A549 (cell line): Measurements from ENCODE around the gene HLF. TPM values are rescaled to one million over a fixed set of nuclear protein-coding genes. Genes with fewer than 3 reads are reported as not detected.

ENCODE experiments used
- ATAC-seq, 2 experiments: fragments of 200-7000 bp in 1 of 2; fragments of >200 bp in 1 of 2; cut with Nextera tagmentation in 1 of 2; cut with Tn5 transposase in 1 of 2; 3 replicates each; pipeline versions ENCODE4 v1.8.0 to v1.9.1; 2018 to 2020; ENCODE audit warnings: mild to moderate bottlenecking in 1 of 2, moderate library complexity in 1 of 2
- CTCF ChIA-PET: fragments of 300-600 bp; sonication (Branson Sonifier 250); formaldehyde crosslinking; extraction: SDS; loops from one replicate; lab custom pipeline; 2021; ENCODE audit warnings: antibody characterized with exemption, inconsistent platforms; lab: Yijun Ruan, JAX
- POLR2A ChIA-PET: fragments of 350-600 bp; formaldehyde crosslinking; extraction: SDS; loops from one replicate; lab custom pipeline; 2021; ENCODE audit warnings: antibody characterized with exemption, inconsistent platforms; lab: Yijun Ruan, JAX
- DNase-seq, 2 experiments: peaks; one replicate each; pipeline versions ENCODE4 v3.0.0 to v3.0.0-alpha.2; 2011 to 2016; ENCODE audit warnings: low read depth in 1 of 2, low spot score in 1 of 2
- FAIRE-seq: peaks from 2 replicates; lab custom pipeline; 2011; peaks lifted over from hg19 to GRCh38; lab: Jason Lieb, UNC
- H3K27ac ChIP-seq, 2 experiments: fragments of >200 bp; sonication (Bioruptor Twin); formaldehyde crosslinking; 3 replicates each; pipeline ENCODE4 v1.5.1; 2016 to 2017
- H3K4me1 ChIP-seq: fragments of >200 bp; sonication (Bioruptor Twin); formaldehyde crosslinking; 3 replicates; pipeline ENCODE4 v1.6.1; 2016
- H3K4me2 ChIP-seq: fragments of >200 bp; sonication (Bioruptor Twin); formaldehyde crosslinking; 3 replicates; pipeline ENCODE4 v1.6.1; 2016
- H3K4me3 ChIP-seq: fragments of >200 bp; sonication (Bioruptor Twin); formaldehyde crosslinking; 3 replicates; pipeline ENCODE4 v1.5.1; 2016
- H3K9me3 ChIP-seq: fragments of >200 bp; sonication (Bioruptor Twin); formaldehyde crosslinking; 3 replicates; pipeline ENCODE4 v1.6.1; 2016
- BCL3 ChIP-seq: fragments of >200 bp; sonication (Bioruptor Twin); formaldehyde crosslinking; IDR thresholded peaks from 3 replicates; pipeline ENCODE4 v1.6.1; 2016
- CBX2 ChIP-seq: fragments of 200-600 bp; sonication (generic); IDR thresholded peaks from 2 replicates; pipeline ENCODE4 v1.6.1; 2016; ENCODE audit warnings: low read depth, mild to moderate bottlenecking, borderline replicate concordance
- CBX8 ChIP-seq: fragments of 200-600 bp; sonication (generic); IDR thresholded peaks from 2 replicates; pipeline ENCODE4 v1.6.1; 2016
- CEBPB ChIP-seq, 2 experiments: fragments of >200 bp in 1 of 2; sonication (Bioruptor Twin) in 1 of 2; formaldehyde crosslinking in 1 of 2; IDR thresholded peaks; 2 replicates each; pipeline ENCODE4 v1.6.1; 2012 to 2016
- CHD2 ChIP-seq: fragments of 150-350 bp; IDR thresholded peaks from 2 replicates; pipeline ENCODE4 v1.6.1; 2014; ENCODE audit warnings: low read length; ENCODE audit not compliant: partially characterized antibody
- EHF ChIP-seq: fragments of 250-450 bp; sonication (Bioruptor Pico); IDR thresholded peaks from 2 replicates; pipeline ENCODE4 v1.5.0; 2020; ENCODE audit warnings: mild to moderate bottlenecking
- EHMT2 ChIP-seq: fragments of 200-600 bp; sonication (generic); IDR thresholded peaks from 2 replicates; pipeline ENCODE4 v1.6.1; 2016; ENCODE audit warnings: antibody characterized with exemption, low read depth, mild to moderate bottlenecking, moderate library complexity
- EP300 ChIP-seq, 2 experiments: fragments of >200 bp; sonication (Bioruptor Twin); formaldehyde crosslinking; IDR thresholded peaks; 2 replicates in 1 of 2; 3 replicates in 1 of 2; pipeline ENCODE4 v1.6.1; 2016 to 2017
- ESRRA ChIP-seq: fragments of 150-350 bp; IDR thresholded peaks from 2 replicates; pipeline ENCODE4 v1.6.1; 2014; ENCODE audit warnings: mild to moderate bottlenecking, low read length, borderline replicate concordance
- FOSB ChIP-seq: fragments of 250-450 bp; sonication (Bioruptor Pico); IDR thresholded peaks from 2 replicates; pipeline ENCODE4 v1.5.0; 2020; ENCODE audit warnings: mild to moderate bottlenecking, moderate library complexity
- FOSL2 ChIP-seq, 2 experiments: fragments of 450-650 bp in 1 of 2; fragments of >200 bp in 1 of 2; sonication (Bioruptor Twin) in 1 of 2; formaldehyde crosslinking; IDR thresholded peaks; 2 replicates each; pipeline versions ENCODE4 v1.5.0 to v1.6.1; 2016 to 2020; ENCODE audit warnings: mild to moderate bottlenecking in 1 of 2, moderate library complexity in 1 of 2
- FOXS1 ChIP-seq: fragments of 250-450 bp; sonication (Bioruptor Pico); IDR thresholded peaks from 2 replicates; pipeline ENCODE4 v1.5.0; 2020; ENCODE audit warnings: mild to moderate bottlenecking, moderate library complexity
- HDAC2 ChIP-seq: fragments of 200-600 bp; sonication (generic); IDR thresholded peaks from 2 replicates; pipeline ENCODE4 v1.6.1; 2016
- HOXB13 ChIP-seq: fragments of 250-450 bp; sonication (Bioruptor Pico); IDR thresholded peaks from 2 replicates; pipeline ENCODE4 v1.5.0; 2020; ENCODE audit warnings: low read depth, mild to moderate bottlenecking, moderate library complexity
- JUNB ChIP-seq: fragments of >200 bp; sonication (Bioruptor Twin); formaldehyde crosslinking; IDR thresholded peaks from 2 replicates; pipeline ENCODE4 v1.6.1; 2016
- KDM1A ChIP-seq: fragments of 200-600 bp; sonication (generic); IDR thresholded peaks from 2 replicates; pipeline ENCODE4 v1.6.1; 2016; ENCODE audit warnings: low read depth, mild to moderate bottlenecking
- PBX3 ChIP-seq: IDR thresholded peaks from 2 replicates; pipeline ENCODE4 v1.6.1; 2012
- POLR2A ChIP-seq: IDR thresholded peaks from 2 replicates; pipeline ENCODE4 v1.6.1; 2012; ENCODE audit warnings: mild to moderate bottlenecking, low read length
- POLR2AphosphoS2 ChIP-seq: conservative IDR thresholded peaks from 2 replicates; pipeline ENCODE4 v1.6.1; 2012; ENCODE audit warnings: low read length, improper control_type of control experiment, inconsistent platforms
- RCOR1 ChIP-seq: fragments of 150-350 bp; IDR thresholded peaks from 2 replicates; pipeline ENCODE4 v1.6.1; 2014; ENCODE audit warnings: antibody characterized with exemption, low read length, low read depth
- RNF2 ChIP-seq: fragments of 200-600 bp; sonication (generic); IDR thresholded peaks from 2 replicates; pipeline ENCODE4 v1.6.1; 2016; ENCODE audit warnings: low read depth, mild to moderate bottlenecking, antibody characterized with exemption, moderate library complexity, borderline replicate concordance
- TFCP2L1 ChIP-seq: fragments of 250-450 bp; sonication (Bioruptor Pico); IDR thresholded peaks from 2 replicates; pipeline ENCODE4 v1.5.0; 2021; ENCODE audit warnings: mild to moderate bottlenecking
- ZC3H11A ChIP-seq: fragments of 450-650 bp; IDR thresholded peaks from 2 replicates; pipeline ENCODE4 v1.6.1; 2014; ENCODE audit warnings: antibody characterized with exemption, mild to moderate bottlenecking
- ZSCAN20 ChIP-seq: fragments of 250-450 bp; sonication (Bioruptor Pico); IDR thresholded peaks from 2 replicates; pipeline ENCODE4 v1.8.0; 2022; ENCODE audit warnings: mild to moderate bottlenecking, moderate library complexity
- WGBS: methylation state at CpG from one replicate; pipeline ENCODE4 v1.1.6; 2017; ENCODE audit errors: missing lambda C conversion rate; 5-methylcytosine and 5-hydroxymethylcytosine counted together
- polyA plus RNA-seq, 4 experiments: library from polyadenylated mRNA; depleted of rRNA in 3 of 4; stranded (reverse); fragments of >200 nt; fragmentation: RNase III in 1 of 4; extraction: RNeasy Plus Mini Kit Qiagen cat#74134 plus additional on column Dnase treatment in 1 of 4; gene quantifications; 2 replicates in 3 of 4; 3 replicates in 1 of 4; pipeline ENCODE4 v1.2.3, GENCODE V29; 2011 to 2017
- TF ChIP-seq, protein P1 (sequence below): fragments of >200 bp; sonication (Bioruptor Twin); formaldehyde crosslinking; IDR thresholded peaks from 2 replicates; pipeline ENCODE4 v1.6.1; 2016
- TF ChIP-seq, protein P2 (sequence below): fragments of 450-650 bp; IDR thresholded peaks from 2 replicates; pipeline ENCODE4 v1.6.1; 2014; ENCODE audit warnings: antibody characterized with exemption
- TF ChIP-seq, protein P3 (sequence below): fragments of 250-450 bp; sonication (Bioruptor Pico); IDR thresholded peaks from 2 replicates; pipeline ENCODE4 v1.5.0; 2020; ENCODE audit warnings: low read depth, mild to moderate bottlenecking, moderate library complexity
- TF ChIP-seq, protein P4 (sequence below): fragments of >200 bp; sonication (Bioruptor Twin); formaldehyde crosslinking; IDR thresholded peaks from 3 replicates; pipeline ENCODE4 v1.5.1; 2016

The HLF gene
- polyA plus RNA-seq, 2 of the 4 experiments (the other 2 are of a cell fraction): 0.35 to 1.0 TPM

GRCh38 chr17:55308613-55309391 lies 44.0 kb downstream of the HLF start:
- 0 out of 3 replicates have a peak, but pooled peaks cover 2% of the 10 kb centered on the region for H3K9me3 ChIP-seq
- TF ChIP-seq POLR2AphosphoS2 (no peak), FOSL2 (IDR thresholded peaks at IDR 0.05) (no peak), FOSL2 (CRISPR knock-in tag; IDR thresholded peaks at IDR 0.05) (no peak), EHMT2 (no peak), TFCP2L1 (CRISPR knock-in tag) (no peak), EHF (CRISPR knock-in tag) (no peak), CHD2 (no peak), CBX8 (no peak), ESRRA (no peak), HDAC2 (no peak), ZC3H11A (no peak), POLR2A (no peak), CEBPB (IDR thresholded peaks at IDR 0.05) (no peak), CBX2 (no peak)
- ChIA-PET CTCF (interaction anchor here (0.7 to 3.0 kb wide), 3 partner anchors 12 to 205 kb away, joined by 3 to 9 read pairs (median 5); no protein-coding TSS in a partner anchor), POLR2A (no interaction called here)
- FAIRE-seq (no peak), DNase-seq (no peak), ATAC-seq (no peak)
- WGBS: 78% methylated on average over 9 of the region's 9 CpGs
- H3K4me3 ChIP-seq: no peak overlapping the region
- H3K27ac ChIP-seq: no peak overlapping the region
- no peak overlapping the region for H3K4me2 ChIP-seq
- no peaks in the 10 kb centered on the region for H3K4me1 ChIP-seq

- H3K4me1 ChIP-seq: no peaks in the 10 kb centered on the region
- ATAC-seq (no peak), DNase-seq (no peak)
- WGBS: 74% methylated on average over 7 of the region's 7 CpGs
- ChIA-PET POLR2A (no interaction called here), CTCF (interaction anchor here (3.0 kb wide), 1 partner anchor 202 kb away, joined by 9 read pairs; no protein-coding TSS in a partner anchor)
- 0 out of 3 replicates have a peak, but pooled peaks cover 2% of the 10 kb centered on the region for H3K9me3 ChIP-seq
- H3K4me3 ChIP-seq: no peak overlapping the region
- no peak overlapping the region for H3K4me2 ChIP-seq
- no peak overlapping the region for H3K27ac ChIP-seq
- TF ChIP-seq, protein P1, sequence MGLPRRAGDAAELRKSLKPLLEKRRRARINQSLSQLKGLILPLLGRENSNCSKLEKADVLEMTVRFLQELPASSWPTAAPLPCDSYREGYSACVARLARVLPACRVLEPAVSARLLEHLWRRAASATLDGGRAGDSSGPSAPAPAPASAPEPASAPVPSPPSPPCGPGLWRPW: no peak
- TF ChIP-seq POLR2AphosphoS2 (no peak), KDM1A (no peak), FOXS1 (CRISPR knock-in tag) (no peak), HOXB13 (CRISPR knock-in tag) (no peak), CBX2 (no peak), EP300 (IDR thresholded peaks at IDR 0.05) (no peak), RCOR1 (no peak)
- TF ChIP-seq, protein P2, sequence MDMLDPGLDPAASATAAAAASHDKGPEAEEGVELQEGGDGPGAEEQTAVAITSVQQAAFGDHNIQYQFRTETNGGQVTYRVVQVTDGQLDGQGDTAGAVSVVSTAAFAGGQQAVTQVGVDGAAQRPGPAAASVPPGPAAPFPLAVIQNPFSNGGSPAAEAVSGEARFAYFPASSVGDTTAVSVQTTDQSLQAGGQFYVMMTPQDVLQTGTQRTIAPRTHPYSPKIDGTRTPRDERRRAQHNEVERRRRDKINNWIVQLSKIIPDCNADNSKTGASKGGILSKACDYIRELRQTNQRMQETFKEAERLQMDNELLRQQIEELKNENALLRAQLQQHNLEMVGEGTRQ: no peak
- TF ChIP-seq, protein P3, sequence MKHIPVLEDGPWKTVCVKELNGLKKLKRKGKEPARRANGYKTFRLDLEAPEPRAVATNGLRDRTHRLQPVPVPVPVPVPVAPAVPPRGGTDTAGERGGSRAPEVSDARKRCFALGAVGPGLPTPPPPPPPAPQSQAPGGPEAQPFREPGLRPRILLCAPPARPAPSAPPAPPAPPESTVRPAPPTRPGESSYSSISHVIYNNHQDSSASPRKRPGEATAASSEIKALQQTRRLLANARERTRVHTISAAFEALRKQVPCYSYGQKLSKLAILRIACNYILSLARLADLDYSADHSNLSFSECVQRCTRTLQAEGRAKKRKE (CRISPR knock-in tag): no peak
- TF ChIP-seq, all 56 proteins: peak for 0
- FAIRE-seq: no peak
These were observed 47.1 kb downstream of the HLF start for GRCh38 chr17:55311767-55312375.

DNA sequence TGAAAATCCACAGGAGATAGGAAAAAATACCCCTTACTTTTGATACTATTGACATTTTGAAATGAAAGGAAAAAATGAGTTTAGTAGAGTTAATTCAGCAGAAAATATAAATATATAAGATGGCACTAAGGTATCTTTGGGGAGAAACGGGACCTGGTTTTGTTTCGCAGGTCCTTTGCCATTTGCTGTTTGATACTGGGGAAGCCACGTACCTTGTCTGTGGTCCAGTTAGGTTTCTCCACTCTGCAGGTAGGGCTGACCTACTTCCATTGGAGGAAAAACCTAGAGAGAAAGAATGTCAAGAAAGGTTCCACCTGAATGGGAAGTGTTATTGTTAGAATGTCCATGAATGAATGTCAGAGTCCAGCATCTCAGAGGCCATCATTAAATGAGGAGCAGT lies 48.1 kb downstream of the HLF start:
- Histone ChIP-seq H3K9me3 (0 out of 3 replicates have a peak, but pooled peaks cover 2% of the 10 kb centered on the region), H3K4me2 (no peak overlapping the region), H3K27ac (no peak overlapping the region), H3K4me3 (no peak overlapping the region), H3K4me1 (no peaks in the 10 kb centered on the region)
- 66% methylated on average over 3 of the region's 3 CpGs for WGBS
- POLR2A ChIA-PET: no interaction called here
- ATAC-seq: no peak
- CTCF ChIA-PET: no interaction called here
- no peak for TF ChIP-seq PBX3
- no peak for TF ChIP-seq JUNB
- TF ChIP-seq, protein P4, sequence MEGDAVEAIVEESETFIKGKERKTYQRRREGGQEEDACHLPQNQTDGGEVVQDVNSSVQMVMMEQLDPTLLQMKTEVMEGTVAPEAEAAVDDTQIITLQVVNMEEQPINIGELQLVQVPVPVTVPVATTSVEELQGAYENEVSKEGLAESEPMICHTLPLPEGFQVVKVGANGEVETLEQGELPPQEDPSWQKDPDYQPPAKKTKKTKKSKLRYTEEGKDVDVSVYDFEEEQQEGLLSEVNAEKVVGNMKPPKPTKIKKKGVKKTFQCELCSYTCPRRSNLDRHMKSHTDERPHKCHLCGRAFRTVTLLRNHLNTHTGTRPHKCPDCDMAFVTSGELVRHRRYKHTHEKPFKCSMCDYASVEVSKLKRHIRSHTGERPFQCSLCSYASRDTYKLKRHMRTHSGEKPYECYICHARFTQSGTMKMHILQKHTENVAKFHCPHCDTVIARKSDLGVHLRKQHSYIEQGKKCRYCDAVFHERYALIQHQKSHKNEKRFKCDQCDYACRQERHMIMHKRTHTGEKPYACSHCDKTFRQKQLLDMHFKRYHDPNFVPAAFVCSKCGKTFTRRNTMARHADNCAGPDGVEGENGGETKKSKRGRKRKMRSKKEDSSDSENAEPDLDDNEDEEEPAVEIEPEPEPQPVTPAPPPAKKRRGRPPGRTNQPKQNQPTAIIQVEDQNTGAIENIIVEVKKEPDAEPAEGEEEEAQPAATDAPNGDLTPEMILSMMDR: no peak
- no peak for TF ChIP-seq BCL3
- TF ChIP-seq CHD2: no peak
- TF ChIP-seq RNF2: no peak
- TF ChIP-seq KDM1A: no peak
- no peak for TF ChIP-seq ZSCAN20 (CRISPR knock-in tag)
- no peak for TF ChIP-seq FOSB (CRISPR knock-in tag)
- TF ChIP-seq EP300 (IDR thresholded peaks at IDR 0.05): no peak
- no peak for FAIRE-seq
- DNase-seq: no peak
